NCI-H1092 treated with DMSO at 0.1 percent for 48 hours (cell line): ENCODE results near the gene TMEM128.
"Not testable (repeated sequence)": the region's sequence is repeated elsewhere in the genome, so short reads cannot be mapped to it uniquely, and the experiment has no call there.

Experiments used
- DNase-seq: peaks from one replicate; lab custom pipeline; 2025; lab: John Stamatoyannopoulos, UW

The TMEM128 gene

GRCh38 chr4:4254666-4255065 is 6.6 kb upstream of the TMEM128 start:
- peak; percentile 61 for DNase-seq

- DNase-seq = peak; percentile 44
Observed at GRCh38 chr4:4254199-4254598, 6.2 kb upstream of the TMEM128 start.

- DNase-seq = no peak
Observed at GRCh38 chr4:4249866-4250265, 1.8 kb upstream of the TMEM128 start.

GRCh38 chr4:4249342-4249741 is 1.3 kb upstream of the TMEM128 start:
- not testable (repeated sequence) for DNase-seq

GRCh38 chr4:4248885-4249203 is 821 bp upstream of the TMEM128 start:
- DNase-seq = no peak

- no peak for DNase-seq
Observed at GRCh38 chr4:4247696-4248028, 361 bp downstream of the TMEM128 start.

DNA sequence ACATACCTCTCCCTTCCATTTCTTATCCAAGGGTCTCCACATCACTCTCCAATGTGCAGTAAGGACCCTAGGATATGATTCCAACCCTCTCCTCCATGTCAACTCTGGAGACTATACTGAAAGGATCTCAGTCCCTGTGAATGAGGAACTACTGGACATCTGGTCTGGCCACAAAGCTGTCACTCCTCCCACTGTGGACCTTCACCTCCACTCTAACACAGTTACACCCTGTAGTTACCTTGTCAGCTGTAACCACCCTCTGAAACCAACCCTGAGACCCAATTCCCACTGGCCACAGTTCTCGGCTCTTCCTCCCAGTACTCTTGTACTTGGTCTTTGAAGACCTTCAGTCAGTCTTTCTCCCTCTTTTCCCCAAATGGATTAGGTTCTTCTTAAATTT is 2.9 kb downstream of the TMEM128 start:
- no peak for DNase-seq

DNA sequence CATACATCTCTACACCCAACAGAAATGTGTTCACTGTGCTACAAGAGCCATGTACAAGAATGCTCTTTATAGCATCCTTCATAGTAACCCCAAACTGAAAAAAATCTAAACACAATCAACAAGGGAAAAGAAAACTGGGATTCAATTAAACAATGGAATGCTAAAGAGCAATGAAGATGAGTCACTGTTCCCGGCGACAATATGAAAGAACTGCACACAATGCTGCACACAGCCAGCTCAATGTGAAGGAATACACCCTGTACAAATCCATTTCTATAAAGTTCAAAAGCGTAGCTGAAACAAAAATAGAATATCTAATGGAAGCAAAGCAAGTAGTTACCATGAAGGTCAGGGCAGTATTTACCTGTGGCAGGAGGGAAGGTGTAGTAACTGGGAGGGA is 8.5 kb downstream of the TMEM128 start:
- DNase-seq = not testable (repeated sequence)

DNA sequence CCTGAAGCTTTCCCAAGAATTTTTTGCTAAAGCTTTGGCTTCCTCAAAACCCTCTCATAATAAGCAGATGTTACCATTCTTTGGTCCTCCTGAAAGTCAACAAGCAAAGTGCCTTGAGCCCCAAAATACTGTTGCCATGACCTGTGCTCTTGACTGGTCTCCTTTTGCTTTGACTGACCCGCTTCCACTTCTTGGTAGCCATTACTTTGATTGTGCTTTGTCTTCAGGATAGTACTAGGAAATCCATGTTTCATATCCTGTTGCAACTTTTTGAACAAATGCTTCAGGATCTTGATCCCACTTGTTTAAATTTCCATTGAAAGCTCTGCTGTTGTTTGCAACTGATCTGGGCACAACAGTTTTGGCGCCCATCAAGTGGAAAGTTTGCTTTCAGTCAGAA is 14.4 kb downstream of the TMEM128 start:
- no peak for DNase-seq

DNA sequence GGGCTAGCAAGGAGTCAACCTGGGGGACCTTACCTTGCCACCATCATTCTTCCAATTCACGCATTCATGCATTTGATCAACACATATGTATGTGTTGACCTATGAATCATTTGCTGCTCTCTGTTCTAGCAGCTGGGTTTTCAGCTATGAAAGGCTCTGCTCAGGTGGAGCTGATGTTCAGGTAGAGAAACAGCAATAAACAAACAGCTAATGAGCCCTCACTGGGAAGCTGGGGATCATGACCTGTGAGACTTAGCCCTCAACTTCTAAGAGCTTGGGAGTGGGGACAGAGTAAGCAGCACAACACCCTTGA is 19.7 kb downstream of the TMEM128 start:
- no peak for DNase-seq

- DNase-seq = no peak
Observed at GRCh38 chr4:4227510-4228355, 20.3 kb downstream of the TMEM128 start.

DNA sequence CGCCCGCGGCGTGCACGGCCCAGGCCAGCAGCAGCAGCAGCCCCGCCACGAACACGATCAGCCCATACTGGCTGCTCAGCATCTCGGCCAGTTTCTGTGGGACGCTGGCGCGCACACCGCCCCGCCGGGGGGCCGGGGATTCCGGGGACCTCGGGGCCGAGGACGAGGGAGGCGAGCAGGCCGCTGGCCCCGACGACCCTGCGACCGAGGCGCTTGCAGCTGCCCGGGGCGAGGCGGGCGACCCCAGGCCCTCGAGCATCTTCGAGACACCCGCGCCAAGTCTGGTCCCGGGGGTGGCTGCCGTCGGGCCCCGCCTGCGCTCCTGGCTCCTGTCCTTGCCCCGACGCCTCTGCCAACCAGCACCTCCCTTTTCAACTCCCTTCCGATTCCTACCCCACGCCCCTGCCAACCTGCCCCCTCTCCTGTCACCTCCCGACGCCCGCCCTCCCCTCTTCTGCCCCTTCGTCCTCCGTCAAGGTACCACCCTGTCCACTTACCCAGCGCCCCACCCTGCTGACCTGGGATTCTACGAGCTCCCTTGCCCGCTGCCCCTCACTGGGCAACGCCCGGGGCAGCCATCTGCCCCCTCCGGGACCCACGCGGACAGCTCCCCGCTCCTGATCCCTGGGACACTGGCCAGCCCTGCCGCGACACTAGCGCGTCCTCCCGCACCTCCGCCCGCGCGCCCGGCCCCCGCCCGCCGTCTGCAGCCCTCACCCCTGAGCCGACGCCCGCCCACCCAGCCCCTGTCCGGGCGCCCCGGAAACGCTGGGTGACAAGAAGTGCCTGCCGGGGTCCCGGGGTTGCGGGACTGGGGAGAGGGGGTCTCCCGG is 21.2 kb downstream of the TMEM128 start, which contains the start of gene OTOP1:
TSS of gene OTOP1 (minus strand) at position 324 of the 833 bp plus-strand sequence. CDS start at position 259, 65 bp downstream.
- DNase-seq = no peak

DNA sequence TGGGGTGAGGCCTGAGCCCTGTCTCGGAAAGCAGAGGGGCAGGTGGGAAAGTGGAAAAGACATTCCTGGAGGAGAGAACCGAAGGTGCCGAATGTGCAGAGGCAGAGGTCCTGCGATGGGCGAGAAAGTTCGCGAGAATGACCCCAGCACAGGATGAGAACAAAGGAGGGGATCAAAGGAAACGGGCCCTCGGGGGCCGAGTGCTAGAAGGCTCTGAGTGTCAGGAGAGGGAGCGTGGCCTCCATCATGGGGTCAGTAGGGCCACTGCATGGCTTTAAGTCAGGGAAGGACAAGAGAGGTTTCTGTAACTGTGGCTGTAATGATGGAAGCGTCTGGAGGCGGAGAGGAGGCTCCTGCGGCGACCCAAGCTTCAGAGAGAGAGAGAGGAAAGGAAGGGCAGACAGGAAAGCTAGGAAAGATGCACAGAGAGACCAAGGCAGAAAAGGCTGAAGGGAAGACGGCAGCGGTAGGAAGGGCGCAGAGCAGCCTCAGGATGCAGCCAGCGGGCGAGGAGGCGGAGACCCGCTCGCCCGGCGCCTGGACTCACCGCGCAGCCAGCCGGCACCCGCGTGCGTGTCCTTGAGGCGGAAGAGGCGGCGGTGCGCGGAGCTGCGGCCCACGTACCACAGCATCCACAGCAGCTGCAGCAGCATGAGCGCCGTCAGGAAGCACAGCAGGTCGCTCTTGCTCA is 22.0 kb downstream of the TMEM128 start:
- DNase-seq = no peak

DNA sequence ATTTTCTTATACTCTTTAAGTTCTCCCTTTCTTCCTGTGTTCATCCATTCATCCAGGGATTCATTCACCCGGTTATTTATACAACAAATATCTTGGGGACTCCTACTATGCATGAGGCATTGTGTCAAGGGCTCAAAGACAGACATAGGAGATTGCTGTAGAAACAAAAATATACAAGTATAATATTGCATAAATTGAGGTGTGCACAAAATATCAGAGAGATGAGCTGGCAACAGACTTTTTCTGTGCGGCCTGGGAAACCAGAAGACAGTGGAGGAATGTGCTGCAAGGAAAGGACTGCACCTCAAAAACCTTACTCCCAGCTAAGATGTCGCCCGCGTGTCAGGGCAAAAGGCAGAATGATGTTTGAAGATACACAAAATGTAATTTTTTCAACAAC is 30.9 kb downstream of the TMEM128 start:
- no peak for DNase-seq

GRCh38 chr4:4216648-4217047 is 31.4 kb downstream of the TMEM128 start:
- DNase-seq = no peak

DNA sequence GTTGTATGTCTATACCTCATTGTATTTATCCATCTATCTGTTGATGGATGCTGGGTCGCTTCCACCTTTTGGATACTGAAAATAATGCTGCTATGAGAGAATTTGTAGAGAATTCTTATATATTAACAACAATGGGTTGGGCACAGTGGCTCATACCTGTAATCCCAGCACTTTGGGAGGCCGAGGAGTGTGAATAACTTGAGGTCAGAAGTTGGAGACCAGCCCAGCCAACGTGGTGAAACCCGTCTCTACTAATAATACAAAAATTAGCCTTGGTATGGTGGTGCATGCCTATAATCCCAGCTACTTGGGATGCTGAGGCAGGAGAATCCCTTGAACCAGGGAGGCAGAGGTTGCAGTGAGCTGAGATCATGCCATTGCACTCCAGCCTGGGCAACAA is 34.3 kb downstream of the TMEM128 start:
- not testable (repeated sequence) for DNase-seq

DNA sequence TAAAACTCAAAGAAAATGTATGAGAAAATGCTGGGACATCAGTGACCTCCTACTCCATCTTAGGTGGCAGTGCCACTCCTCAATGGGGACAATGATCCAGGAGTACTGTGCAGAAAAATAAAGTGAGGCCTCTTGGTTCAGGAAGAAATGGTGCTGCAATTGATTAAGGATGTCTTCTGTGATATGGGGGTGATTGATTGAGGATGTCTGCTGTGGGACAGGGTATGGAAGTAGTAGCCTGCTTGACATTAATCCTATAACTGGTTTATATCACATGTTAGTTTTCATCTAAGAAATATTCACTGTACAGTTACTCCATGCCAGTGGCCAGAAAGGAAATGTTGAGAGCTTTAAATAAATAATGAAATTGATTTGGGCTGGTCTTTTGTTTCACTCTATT is 41.8 kb downstream of the TMEM128 start:
- no peak for DNase-seq

- no peak for DNase-seq
Observed at GRCh38 chr4:4204401-4204745, 43.6 kb downstream of the TMEM128 start.

DNA sequence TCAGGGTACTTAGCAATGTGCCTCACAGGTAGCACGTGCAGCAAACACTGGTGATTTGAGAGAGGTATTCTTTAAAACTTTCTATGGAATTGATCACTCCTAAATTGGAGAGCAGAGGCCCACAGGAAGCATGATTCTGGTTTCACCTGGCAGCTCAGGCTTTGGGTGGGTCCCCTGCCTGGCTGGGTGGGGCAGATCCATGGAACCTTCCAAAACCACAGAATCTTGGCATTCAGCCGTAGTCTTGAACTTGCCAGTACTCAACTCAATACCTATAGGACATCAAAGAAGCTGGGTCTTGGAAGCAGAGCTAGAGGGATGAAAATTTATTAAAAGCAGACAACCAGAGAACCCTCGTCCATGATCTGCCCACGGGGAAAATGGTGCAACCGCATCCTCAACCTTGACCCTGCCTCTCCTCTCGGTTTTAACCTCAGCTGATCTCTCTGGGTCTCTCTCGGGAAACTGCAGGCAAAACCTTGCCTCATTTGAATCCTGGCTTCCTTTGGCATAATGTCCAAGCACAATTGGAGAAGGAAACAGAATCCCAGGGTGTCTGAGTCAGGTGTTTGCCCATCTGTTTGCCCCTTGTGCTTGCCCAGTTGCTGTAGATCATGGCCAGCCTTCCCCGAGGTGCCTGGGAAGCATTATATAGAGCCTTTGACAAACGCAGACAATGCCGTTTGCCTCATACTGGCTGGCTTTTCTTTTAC is 44.2 kb downstream of the TMEM128 start:
- DNase-seq = no peak

DNA sequence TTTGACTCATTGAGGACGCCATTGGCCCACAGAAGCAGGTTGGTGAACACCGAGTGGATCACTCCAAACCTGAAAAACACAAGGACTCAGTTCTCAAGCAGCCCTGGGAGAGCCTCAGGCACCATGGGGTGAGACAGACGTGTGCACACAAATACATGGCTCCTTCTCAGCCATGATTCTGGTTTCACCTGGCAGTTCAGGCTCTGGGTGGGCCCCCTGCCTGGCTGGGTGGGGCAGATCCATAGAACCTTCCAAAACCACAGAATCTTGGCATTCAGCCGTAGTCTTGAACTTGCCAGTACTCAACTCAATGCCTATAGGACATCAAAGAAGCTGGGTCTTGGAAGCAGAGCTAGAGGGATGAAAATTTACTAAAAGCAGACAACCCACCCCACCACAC is 45.5 kb downstream of the TMEM128 start:
- DNase-seq = no peak

DNA sequence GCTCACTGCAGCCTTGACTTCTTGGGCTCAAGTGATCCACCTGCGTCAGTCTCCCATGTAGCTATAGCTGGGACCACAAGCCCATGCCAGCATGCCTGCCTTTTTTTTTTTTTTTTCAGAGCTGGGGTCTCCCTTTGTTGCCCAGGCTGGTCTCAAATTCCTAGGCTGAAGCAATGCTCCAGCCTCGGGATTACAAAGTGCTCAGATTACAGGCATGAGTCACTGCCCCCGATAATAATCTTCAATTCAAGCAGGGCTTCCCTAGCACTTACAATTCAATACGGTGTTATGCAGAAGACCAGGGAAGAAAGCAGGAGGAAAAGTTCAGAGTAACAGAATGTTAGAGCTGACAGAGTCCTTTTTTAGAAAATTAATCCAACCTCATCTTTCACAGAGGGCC is 47.4 kb downstream of the TMEM128 start:
- DNase-seq = no peak

DNA sequence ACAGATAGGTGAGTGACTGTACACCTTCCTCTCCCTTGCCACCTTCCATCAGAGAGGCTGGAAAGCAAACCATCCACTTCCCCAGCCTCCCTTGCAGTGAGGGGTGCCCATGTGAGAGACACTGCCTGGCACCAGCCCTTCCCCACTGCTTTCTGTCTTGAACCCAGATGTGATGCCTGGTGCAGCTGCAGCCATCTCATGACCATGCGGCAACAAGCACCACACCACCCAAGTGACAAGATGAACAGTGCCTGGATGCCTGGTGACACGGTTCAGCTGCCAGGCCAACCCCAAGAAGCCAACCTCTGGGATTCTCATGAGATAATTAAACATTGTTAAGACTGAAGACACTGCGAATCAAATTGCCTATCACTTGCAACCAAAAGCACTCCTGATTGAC is 52.7 kb downstream of the TMEM128 start:
- DNase-seq = no peak
